Stimulated activated CD8-positive, alpha-beta memory T cell treated with anti-CD3 and anti-CD28 coated beads, Interleukin-4, amount 100 ng/mL, for 4 hours (primary cell): ENCODE data around the gene MOB3B.

Experiments used
- DNase-seq, 2 donors: peaks; one replicate each; pipeline ENCODE4 v3.0.0-alpha.2; 2020; ENCODE audit warnings: low read depth in 2 of 2, low spot score in 1 of 2

Gene MOB3B

DNA sequence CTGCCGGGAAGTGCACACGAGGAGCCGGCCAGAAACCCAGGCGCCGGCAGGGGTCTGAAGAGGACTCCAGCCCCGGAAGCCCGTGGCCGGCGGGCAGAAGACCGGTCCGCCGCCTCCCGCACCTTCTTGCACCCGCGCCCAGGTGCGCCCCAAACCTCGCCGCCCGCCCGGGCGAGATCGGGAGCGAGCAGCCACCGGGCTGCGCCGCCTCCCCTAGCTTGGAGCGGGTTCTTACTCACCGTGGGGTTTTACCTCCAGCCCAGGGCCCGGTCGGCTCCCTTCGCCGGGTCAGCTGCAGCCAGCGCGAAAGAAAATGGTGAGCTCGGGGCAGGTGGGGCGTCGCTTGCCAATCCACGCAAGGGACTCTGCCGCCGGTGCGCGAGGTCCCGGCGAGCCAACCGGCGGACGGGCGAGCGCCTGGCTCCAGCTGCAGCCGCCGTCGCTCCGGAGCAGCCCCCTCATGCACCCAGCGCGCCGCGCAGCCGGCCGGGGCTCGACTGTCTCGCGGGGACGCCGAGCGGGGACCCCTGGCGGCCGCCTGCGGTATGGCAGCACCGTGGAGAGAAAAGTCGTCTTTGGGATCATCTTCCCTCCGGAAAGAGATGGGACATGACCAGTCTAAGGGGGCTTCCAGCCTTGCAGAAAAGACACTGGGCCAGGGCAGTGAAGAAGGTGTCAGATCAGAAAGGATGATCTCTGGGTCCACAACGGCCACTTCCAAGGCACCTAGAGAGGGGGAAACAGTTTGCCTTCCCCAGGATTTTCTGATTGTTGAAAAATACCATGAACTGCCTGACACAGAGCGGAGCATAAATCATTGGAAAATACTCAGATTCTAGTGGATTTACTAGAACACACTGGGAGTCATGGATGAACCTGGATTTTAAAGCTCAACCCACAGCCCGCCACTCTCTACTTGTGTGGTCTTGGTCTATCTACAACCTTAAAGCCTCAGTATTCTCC is at the start of gene MOB3B:
TSS of gene MOB3B (minus strand) at position 499 of the 963 bp plus-strand sequence. CDS start 74,264 bp downstream, outside the sequence.
- peak; percentile 48 to 57 for DNase-seq

GRCh38 chr9:27573634-27574590 is 44.3 kb upstream of the MOB3B start:
- peak; percentile 89 to 94 for DNase-seq

DNA sequence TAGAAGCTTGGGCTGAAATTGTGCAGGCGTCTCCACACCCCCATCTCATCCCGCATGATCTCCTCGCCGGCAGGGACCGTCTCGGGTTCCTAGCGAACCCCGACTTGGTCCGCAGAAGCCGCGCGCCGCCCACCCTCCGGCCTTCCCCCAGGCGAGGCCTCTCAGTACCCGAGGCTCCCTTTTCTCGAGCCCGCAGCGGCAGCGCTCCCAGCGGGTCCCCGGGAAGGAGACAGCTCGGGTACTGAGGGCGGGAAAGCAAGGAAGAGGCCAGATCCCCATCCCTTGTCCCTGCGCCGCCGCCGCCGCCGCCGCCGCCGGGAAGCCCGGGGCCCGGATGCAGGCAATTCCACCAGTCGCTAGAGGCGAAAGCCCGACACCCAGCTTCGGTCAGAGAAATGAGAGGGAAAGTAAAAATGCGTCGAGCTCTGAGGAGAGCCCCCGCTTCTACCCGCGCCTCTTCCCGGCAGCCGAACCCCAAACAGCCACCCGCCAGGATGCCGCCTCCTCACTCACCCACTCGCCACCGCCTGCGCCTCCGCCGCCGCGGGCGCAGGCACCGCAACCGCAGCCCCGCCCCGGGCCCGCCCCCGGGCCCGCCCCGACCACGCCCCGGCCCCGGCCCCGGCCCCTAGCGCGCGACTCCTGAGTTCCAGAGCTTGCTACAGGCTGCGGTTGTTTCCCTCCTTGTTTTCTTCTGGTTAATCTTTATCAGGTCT is 43.5 kb upstream of the MOB3B start, which contains the start of gene C9orf72:
TSS of gene C9orf72 (minus strand) at position 564 of the 716 bp plus-strand sequence. CDS start 6,361 bp downstream, outside the sequence.
- peak; percentile 71 to 81 for DNase-seq

DNA sequence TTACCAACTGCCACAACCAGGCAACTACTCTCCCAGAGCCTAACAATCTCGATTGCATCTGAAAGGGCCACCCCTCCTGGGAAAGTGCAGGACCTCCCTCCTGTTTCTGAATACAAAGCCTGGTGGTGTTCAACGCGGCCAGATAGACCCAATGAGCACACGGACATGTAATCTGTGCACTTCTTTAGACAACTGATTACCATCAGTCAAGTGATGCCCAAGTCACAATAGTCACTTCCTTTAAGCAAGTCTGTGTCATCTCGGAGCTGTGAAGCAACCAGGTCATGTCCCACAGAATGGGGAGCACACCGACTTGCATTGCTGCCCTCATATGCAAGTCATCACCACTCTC is 42.9 kb upstream of the MOB3B start:
- peak in 1 of 2 donors; percentile 28 for DNase-seq

DNA sequence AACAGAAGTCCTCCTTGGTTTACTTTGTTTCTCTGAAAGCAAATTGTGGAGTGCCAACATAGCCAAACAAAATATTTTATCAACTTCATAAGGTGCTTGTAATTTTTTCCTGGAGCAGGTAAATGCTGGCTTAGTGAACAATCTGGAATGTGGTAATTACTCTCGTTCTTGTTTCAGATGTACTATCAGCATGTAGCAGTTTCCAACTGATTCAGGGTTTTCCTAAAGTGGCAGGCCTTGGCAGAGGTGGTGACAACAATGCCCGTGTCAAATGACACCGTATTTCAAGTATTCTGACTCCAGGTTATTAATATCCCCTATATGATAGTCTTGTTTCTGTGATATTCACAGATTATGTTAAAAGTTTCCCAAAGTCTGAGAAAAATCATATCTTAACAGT is 42.4 kb upstream of the MOB3B start:
- DNase-seq: no peak

- no peak for DNase-seq
Observed at GRCh38 chr9:27571011-27571410, 41.4 kb upstream of the MOB3B start.

GRCh38 chr9:27569406-27569805 is 39.8 kb upstream of the MOB3B start:
- DNase-seq: no peak

GRCh38 chr9:27566118-27566517 is 36.5 kb upstream of the MOB3B start:
- DNase-seq: no peak

- DNase-seq: no peak
Observed at GRCh38 chr9:27565696-27566095, 36.1 kb upstream of the MOB3B start.

DNA sequence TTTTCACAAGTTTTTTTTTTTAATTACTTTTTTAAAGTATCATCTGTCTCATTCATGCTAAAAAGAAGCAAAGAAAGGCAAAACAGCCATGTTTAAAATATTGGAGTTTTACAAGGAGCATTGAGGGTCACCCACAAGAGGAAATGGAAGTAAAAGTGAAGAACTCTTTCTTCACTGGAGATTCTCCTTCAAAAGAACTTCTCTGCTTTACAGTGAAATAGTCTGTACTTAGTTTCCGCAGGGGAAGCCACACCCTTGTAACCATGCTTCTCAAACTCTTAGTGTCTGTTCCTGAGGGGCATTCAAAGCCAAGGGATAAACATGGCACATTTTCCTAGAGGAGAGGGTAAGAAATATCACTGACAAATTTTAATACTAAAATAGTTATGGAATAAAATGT is 35.1 kb upstream of the MOB3B start:
- DNase-seq: no peak

- no peak for DNase-seq
Observed at GRCh38 chr9:27563738-27564430, 34.3 kb upstream of the MOB3B start.

DNA sequence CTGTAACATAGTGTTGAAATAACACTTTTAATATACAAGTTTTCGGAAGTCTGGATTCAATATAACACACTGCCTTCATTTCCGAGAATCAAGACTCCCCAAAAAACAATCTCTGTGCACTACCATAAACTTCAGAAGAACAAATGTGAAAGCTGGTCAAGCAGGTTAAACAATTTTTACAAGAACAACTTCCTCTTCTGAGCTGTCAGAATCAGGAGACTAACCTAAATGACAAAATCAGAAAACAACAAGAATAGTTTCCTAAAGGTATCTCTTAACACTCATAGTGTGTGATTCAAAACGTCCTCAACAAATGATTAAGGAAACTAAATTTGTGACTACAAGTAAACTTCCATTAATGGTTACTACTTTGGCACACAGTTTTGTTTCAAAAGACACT is 32.1 kb upstream of the MOB3B start:
- no peak for DNase-seq

DNA sequence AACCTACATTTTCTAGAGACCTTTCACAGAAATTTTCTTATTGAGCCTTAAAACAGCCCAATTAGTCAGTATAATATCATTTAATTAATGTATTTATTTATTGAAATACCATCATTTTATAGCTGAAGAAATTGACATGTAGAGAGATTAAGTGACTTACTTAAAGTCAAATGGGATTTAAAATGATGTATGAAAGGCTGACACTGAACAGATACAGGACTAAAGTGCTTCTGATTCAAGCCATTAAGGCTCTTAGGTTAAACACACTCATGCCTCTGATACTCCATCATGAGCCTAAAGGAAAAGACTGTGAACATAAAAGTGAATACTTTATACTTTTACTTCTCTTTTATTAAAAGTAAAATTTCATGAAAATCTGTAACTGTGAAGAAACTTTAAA is 30.8 kb upstream of the MOB3B start:
- DNase-seq: no peak

- DNase-seq: no peak
Observed at GRCh38 chr9:27558307-27558706, 28.7 kb upstream of the MOB3B start.

DNA sequence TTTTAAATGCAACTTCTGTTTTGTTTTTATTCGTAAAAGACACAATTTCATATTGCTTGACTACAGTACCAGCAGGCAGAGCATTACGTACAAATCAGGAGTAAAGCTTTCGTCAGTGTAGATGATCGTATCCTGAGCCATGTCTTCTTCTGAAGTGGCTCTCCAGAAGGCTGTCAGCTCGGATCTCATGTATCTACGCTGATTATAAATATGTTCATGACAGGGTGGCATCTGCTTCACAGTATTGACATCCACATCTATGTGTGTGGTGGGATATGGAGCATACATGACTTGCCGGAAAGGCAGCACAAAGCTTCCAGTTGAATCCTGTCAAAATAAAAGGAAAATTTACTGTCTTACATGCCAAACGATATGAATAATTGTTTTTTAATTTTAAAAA is 26.9 kb upstream of the MOB3B start:
- DNase-seq: no peak

DNA sequence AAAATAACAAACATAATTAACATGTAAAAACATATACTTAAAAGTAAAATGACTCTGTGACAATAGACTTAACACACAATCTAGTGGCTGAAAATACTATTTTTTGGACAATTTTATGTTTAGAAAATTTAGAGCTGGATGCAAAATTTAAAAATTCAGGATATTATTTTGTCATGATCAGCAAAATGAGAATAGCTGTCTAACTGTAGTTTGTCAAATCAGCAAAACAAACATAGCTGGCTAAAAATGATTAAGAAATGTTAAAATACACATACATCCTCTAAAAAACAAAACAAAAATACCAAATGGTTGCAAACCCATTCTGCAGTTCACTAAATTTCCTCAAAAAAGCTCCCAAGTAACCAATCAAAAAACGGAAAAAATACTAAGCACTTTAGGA is 25.1 kb upstream of the MOB3B start:
- no peak for DNase-seq

DNA sequence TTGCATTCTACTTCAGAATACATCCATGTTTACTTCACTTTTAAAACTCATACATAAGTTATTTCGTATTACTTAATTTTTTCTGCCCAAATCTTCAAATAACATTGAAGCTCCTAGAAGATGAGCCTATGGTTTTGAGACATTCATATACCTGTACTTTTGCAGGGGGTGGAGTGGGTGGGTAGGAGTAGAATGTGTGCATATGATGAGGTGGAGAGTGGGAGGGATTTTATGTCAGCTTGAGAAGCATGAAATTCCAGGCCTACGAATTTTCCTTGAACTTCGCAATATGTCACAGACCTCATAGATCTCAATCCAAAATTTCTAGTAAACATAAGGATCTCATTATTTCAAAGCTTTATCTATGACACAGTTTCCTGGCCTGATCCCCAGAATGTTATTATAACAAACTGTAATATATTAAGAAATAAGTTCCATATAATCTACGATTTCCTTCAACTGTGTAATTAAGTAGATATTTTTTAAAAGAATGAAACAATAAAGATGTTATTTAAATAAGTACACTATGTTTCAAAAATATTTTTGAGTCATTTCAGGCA is 19.7 kb upstream of the MOB3B start:
- no peak for DNase-seq

DNA sequence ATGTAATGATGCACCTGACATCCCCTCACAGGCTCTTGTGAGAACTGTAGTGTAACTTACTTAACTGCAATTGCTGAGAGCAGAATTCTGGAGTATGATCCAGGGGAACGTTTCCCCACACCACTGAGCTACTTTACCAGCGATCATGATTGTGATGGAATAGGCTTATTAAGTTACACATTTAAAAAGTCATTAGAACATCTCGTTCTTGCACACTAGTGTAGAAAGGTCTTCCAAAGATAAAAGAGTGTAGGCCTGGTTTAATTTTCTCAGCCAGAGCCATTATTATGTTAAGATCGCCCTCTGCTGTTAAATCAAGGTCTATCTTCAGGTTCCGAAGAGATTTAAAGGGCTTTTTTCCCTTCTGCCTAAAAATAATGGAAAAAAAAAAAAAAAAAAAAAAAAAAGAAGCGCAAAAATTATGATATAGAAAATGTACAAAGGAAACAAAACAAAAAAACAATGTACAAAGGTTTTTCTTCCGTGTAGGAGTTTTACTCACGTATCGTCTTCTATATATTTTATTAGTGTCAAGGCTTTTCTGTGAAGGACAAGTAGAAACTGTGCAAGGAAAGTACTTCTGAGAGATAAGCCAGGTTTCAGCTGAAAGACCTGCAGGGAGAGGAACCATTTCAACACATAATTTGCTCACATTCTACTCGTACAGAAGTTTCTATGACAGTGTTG is 18.6 kb upstream of the MOB3B start:
- DNase-seq: no peak

GRCh38 chr9:27545471-27545870 is 15.9 kb upstream of the MOB3B start:
- no peak for DNase-seq

GRCh38 chr9:27542508-27542907 is 12.9 kb upstream of the MOB3B start:
- no peak for DNase-seq
